DOHH2 (cell line): Measurements from ENCODE around the gene MBNL3.

ENCODE experiments used
- H3F3A ChIP-seq: fragments of 200-600 bp; sonication (generic), shearing (Covaris generic); 2 replicates; pipeline ENCODE4 v1.6.0; 2016; ENCODE audit warnings: antibody characterized with exemption, mild to moderate bottlenecking; ENCODE audit not compliant: control insufficient read depth, insufficient read depth
- H3K27ac ChIP-seq: fragments of 200-600 bp; sonication (generic); 2 replicates; pipeline ENCODE4 v1.5.1; 2014; ENCODE audit warnings: low read depth, mild to moderate bottlenecking, low read length, moderate library complexity
- H3K27me3 ChIP-seq: fragments of 200-600 bp; sonication (generic); 2 replicates; pipeline ENCODE4 v1.6.1; 2014; ENCODE audit warnings: mild to moderate bottlenecking, low read length, mixed read lengths; ENCODE audit not compliant: control insufficient read depth
- H3K36me3 ChIP-seq: fragments of 200-600 bp; sonication (generic); 2 replicates; pipeline ENCODE4 v1.6.1; 2014; ENCODE audit warnings: mild to moderate bottlenecking, low read length, moderate library complexity, mixed read lengths; ENCODE audit not compliant: control insufficient read depth
- H3K4me1 ChIP-seq: fragments of 200-600 bp; sonication (generic); 2 replicates; pipeline ENCODE4 v1.6.1; 2014; ENCODE audit warnings: mild to moderate bottlenecking, low read length, mixed read lengths; ENCODE audit not compliant: control insufficient read depth
- H3K4me2 ChIP-seq: fragments of 200-600 bp; sonication (generic); 2 replicates; pipeline ENCODE4 v1.6.0; 2014; ENCODE audit warnings: mild to moderate bottlenecking, low read length, moderate library complexity
- H3K4me3 ChIP-seq: fragments of 200-600 bp; sonication (generic); 2 replicates; pipeline ENCODE4 v1.5.1; 2014; ENCODE audit warnings: mild to moderate bottlenecking, low read length, mixed read lengths
- H3K79me2 ChIP-seq: fragments of 200-600 bp; sonication (generic); 2 replicates; pipeline ENCODE4 v1.6.1; 2014; ENCODE audit warnings: mild to moderate bottlenecking, low read length, mixed read lengths; ENCODE audit not compliant: control insufficient read depth
- H3K9me2 ChIP-seq: fragments of 200-600 bp; sonication (generic); replicated peaks from 2 replicates; pipeline ENCODE4 v1.6.1; 2014; ENCODE audit warnings: mild to moderate bottlenecking, low read length, mixed read lengths; ENCODE audit not compliant: control insufficient read depth
- H3K9me3 ChIP-seq: fragments of 200-600 bp; sonication (generic); 2 replicates; pipeline ENCODE4 v1.6.1; 2014; ENCODE audit warnings: antibody characterized with exemption, low read length, mixed read lengths; ENCODE audit not compliant: control insufficient read depth, insufficient read depth
- H4K20me1 ChIP-seq: fragments of 200-600 bp; sonication (generic); 2 replicates; pipeline ENCODE4 v1.6.0; 2014; ENCODE audit warnings: low read depth, mild to moderate bottlenecking, antibody characterized with exemption, low read length, moderate library complexity; ENCODE audit not compliant: control insufficient read depth, insufficient read depth
- EZH2phosphoT487 ChIP-seq: fragments of 200-600 bp; sonication (generic); IDR thresholded peaks from 2 replicates; pipeline ENCODE4 v1.6.1; 2017; ENCODE audit warnings: borderline replicate concordance, mild to moderate bottlenecking, antibody characterized with exemption, low read length, moderate library complexity, mixed read lengths
- TF ChIP-seq, protein P1 (sequence below): fragments of 200-600 bp; sonication (generic); IDR thresholded peaks from one replicate; pipeline ENCODE4 v1.5.1; 2014; ENCODE audit warnings: antibody characterized with exemption, mild to moderate bottlenecking, low read depth, low read length; ENCODE audit not compliant: poor library complexity, severe bottlenecking

Gene MBNL3

GRCh38 chrX:132442691-132443090 is 46.1 kb downstream of the MBNL3 start:
- H3K4me2 ChIP-seq, result no peak overlapping the region
- no peaks in the 10 kb centered on the region for H3K9me3 ChIP-seq
- H3K9me2 ChIP-seq, result no peaks in the 10 kb centered on the region
- H3K36me3 ChIP-seq, result no peaks in the 10 kb centered on the region; the same call in 1 of the 2 replicates
- H3F3A ChIP-seq, result no peaks in the 10 kb centered on the region
- H3K4me3 ChIP-seq, result no peak overlapping the region
- no peaks in the 10 kb centered on the region for H3K27me3 ChIP-seq
- no peak overlapping the region for H3K27ac ChIP-seq
- H3K79me2 ChIP-seq, result no peaks in the 10 kb centered on the region
- TF ChIP-seq EZH2phosphoT487, result no peak
- TF ChIP-seq, protein P1, sequence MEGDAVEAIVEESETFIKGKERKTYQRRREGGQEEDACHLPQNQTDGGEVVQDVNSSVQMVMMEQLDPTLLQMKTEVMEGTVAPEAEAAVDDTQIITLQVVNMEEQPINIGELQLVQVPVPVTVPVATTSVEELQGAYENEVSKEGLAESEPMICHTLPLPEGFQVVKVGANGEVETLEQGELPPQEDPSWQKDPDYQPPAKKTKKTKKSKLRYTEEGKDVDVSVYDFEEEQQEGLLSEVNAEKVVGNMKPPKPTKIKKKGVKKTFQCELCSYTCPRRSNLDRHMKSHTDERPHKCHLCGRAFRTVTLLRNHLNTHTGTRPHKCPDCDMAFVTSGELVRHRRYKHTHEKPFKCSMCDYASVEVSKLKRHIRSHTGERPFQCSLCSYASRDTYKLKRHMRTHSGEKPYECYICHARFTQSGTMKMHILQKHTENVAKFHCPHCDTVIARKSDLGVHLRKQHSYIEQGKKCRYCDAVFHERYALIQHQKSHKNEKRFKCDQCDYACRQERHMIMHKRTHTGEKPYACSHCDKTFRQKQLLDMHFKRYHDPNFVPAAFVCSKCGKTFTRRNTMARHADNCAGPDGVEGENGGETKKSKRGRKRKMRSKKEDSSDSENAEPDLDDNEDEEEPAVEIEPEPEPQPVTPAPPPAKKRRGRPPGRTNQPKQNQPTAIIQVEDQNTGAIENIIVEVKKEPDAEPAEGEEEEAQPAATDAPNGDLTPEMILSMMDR, result no peak
- H3K4me1 ChIP-seq, result no peaks in the 10 kb centered on the region
- no peaks in the 10 kb centered on the region for H4K20me1 ChIP-seq

DNA sequence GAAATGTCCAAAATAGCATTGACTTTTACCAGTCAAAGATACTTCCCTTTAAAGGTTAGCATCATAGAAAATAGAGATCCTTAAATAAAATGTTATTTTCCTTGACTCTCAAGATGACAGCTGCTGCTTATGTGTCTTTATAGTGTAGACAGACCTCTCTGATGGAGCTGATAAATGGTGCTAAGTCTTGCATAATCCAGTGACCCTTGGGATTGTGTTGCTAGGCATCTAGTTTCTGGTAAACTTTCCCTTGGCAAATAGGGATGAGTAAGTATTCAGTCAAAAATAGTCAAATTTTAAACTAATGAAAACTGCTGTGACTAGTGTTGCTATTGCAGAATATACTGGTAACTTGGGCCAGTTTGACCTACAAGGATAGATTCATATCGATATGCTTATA is 53.6 kb downstream of the MBNL3 start:
- no peaks in the 10 kb centered on the region for H3K9me2 ChIP-seq
- H3K79me2 ChIP-seq, result no peaks in the 10 kb centered on the region
- H3K27ac ChIP-seq, result no peak overlapping the region
- H4K20me1 ChIP-seq, result no peaks in the 10 kb centered on the region
- no peaks in the 10 kb centered on the region for H3K9me3 ChIP-seq
- H3K27me3 ChIP-seq, result no peaks in the 10 kb centered on the region
- H3K4me1 ChIP-seq, result no peaks in the 10 kb centered on the region
- H3K4me2 ChIP-seq, result no peak overlapping the region
- no peaks in the 10 kb centered on the region for H3F3A ChIP-seq
- TF ChIP-seq EZH2phosphoT487, result no peak
- TF ChIP-seq, protein P1, result no peak
- no peaks in the 10 kb centered on the region; the same call in none of the 2 replicates for H3K36me3 ChIP-seq
- H3K4me3 ChIP-seq, result no peak overlapping the region

- H3K27ac ChIP-seq, result no peak overlapping the region
- H3K79me2 ChIP-seq, result no peaks in the 10 kb centered on the region
- no peaks in the 10 kb centered on the region for H3K9me2 ChIP-seq
- no peak overlapping the region for H3K4me2 ChIP-seq
- H3F3A ChIP-seq, result no peaks in the 10 kb centered on the region
- H3K36me3 ChIP-seq, result no peaks in the 10 kb centered on the region; the same call in none of the 2 replicates
- no peaks in the 10 kb centered on the region for H4K20me1 ChIP-seq
- H3K9me3 ChIP-seq, result no peaks in the 10 kb centered on the region
- H3K4me1 ChIP-seq, result no peaks in the 10 kb centered on the region
- TF ChIP-seq EZH2phosphoT487, result no peak
- TF ChIP-seq, protein P1, result no peak
- no peaks in the 10 kb centered on the region for H3K27me3 ChIP-seq
- no peak overlapping the region for H3K4me3 ChIP-seq
Observed at GRCh38 chrX:132433551-132433950, 55.3 kb downstream of the MBNL3 start.

DNA sequence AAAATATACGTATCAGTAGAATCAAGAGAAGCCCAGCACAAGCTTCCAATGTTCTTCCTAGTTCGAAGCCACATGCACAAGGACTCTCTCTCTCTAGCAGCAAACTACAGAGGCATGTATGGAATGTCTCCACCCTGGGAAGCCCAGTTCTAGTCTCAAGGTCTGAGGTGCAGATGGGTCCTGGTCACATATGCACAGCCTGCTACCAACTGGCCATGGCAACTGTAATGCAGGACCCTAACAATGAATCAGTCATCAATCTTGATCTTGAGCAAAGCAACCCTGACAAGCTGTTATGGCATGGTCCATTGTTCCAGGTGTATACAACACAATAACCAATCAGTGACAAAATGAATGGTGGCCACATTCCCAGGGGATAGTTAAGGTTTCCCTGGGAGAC is 55.8 kb downstream of the MBNL3 start:
- H3K4me2 ChIP-seq, result no peak overlapping the region
- no peaks in the 10 kb centered on the region for H3K9me2 ChIP-seq
- no peaks in the 10 kb centered on the region for H3K79me2 ChIP-seq
- H4K20me1 ChIP-seq, result no peaks in the 10 kb centered on the region
- H3K4me1 ChIP-seq, result no peaks in the 10 kb centered on the region
- H3K27me3 ChIP-seq, result no peaks in the 10 kb centered on the region
- H3F3A ChIP-seq, result no peaks in the 10 kb centered on the region
- H3K27ac ChIP-seq, result no peak overlapping the region
- TF ChIP-seq, protein P1, result no peak
- TF ChIP-seq EZH2phosphoT487, result no peak
- H3K9me3 ChIP-seq, result no peaks in the 10 kb centered on the region
- H3K36me3 ChIP-seq, result no peaks in the 10 kb centered on the region; the same call in none of the 2 replicates
- H3K4me3 ChIP-seq, result no peak overlapping the region
